A673 (cell line): ENCODE data around the gene DLEC1. TPM values are rescaled to one million over a fixed set of nuclear protein-coding genes. Genes with fewer than 3 reads are reported as not detected.

Source experiments
- BruUV-seq: library from RNA; stranded (reverse); fragments of 400-500 nt; replicated peaks from 2 replicates; lab custom pipeline; 2021; lab: Mats Ljungman, UMichigan
- CTCF ChIA-PET: fragments of 300-600 bp; sonication (Branson Sonifier 250); formaldehyde crosslinking; loops from one replicate; lab custom pipeline; 2022; ENCODE audit warnings: antibody characterized with exemption; lab: Charles Lee
- POLR2A ChIA-PET: fragments of 300-600 bp; sonication (Branson Sonifier 250); formaldehyde crosslinking; loops from one replicate; lab custom pipeline; 2022; ENCODE audit warnings: antibody characterized with exemption; ENCODE audit not compliant: low non-redundant PET; lab: Charles Lee
- DNase-seq: peaks from one replicate; pipeline ENCODE4 v3.0.0-alpha.2; 2015; ENCODE audit warnings: low spot score
- H3K27ac ChIP-seq: fragments of 200-600 bp; sonication (generic); 2 replicates; pipeline ENCODE4 v1.5.1; 2016; ENCODE audit warnings: mixed run types, low read depth, mild to moderate bottlenecking, mixed read lengths, antibody characterized with exemption, low read length; ENCODE audit not compliant: poor library complexity, severe bottlenecking
- H3K27me3 ChIP-seq: fragments of 200-600 bp; sonication (generic); replicated peaks from 2 replicates; pipeline ENCODE4 v1.6.1; 2017; ENCODE audit warnings: mixed run types, low read depth, mild to moderate bottlenecking, mixed read lengths, antibody characterized with exemption, low read length; ENCODE audit not compliant: insufficient read depth, poor library complexity
- H3K36me3 ChIP-seq: fragments of 200-600 bp; sonication (generic); 2 replicates; pipeline ENCODE4 v1.6.1; 2016; ENCODE audit warnings: mixed run types, mild to moderate bottlenecking, mixed read lengths, antibody characterized with exemption, low read length; ENCODE audit not compliant: insufficient read depth, poor library complexity, severe bottlenecking
- H3K4me1 ChIP-seq: fragments of 200-600 bp; sonication (generic); 2 replicates; pipeline ENCODE4 v1.6.1; 2017; ENCODE audit warnings: mixed run types, mild to moderate bottlenecking, mixed read lengths, antibody characterized with exemption, low read length; ENCODE audit not compliant: insufficient read depth, poor library complexity, severe bottlenecking
- H3K4me3 ChIP-seq: fragments of 200-600 bp; sonication (generic); 2 replicates; pipeline ENCODE4 v1.5.1; 2016; ENCODE audit warnings: low read depth, mixed run types, mild to moderate bottlenecking, mixed read lengths, low read length; ENCODE audit not compliant: poor library complexity, severe bottlenecking
- H3K9me3 ChIP-seq: fragments of 200-600 bp; sonication (generic); 2 replicates; pipeline ENCODE4 v1.6.1; 2016; ENCODE audit warnings: mixed run types, low read depth, mild to moderate bottlenecking, mixed read lengths, antibody characterized with exemption, low read length; ENCODE audit not compliant: poor library complexity, severe bottlenecking
- EZH2 ChIP-seq: fragments of 200-600 bp; sonication (generic); IDR thresholded peaks from 2 replicates; pipeline ENCODE4 v1.6.1; 2017; ENCODE audit warnings: borderline replicate concordance, low read depth, mild to moderate bottlenecking, mixed read lengths, antibody characterized with exemption, low read length; ENCODE audit not compliant: poor library complexity, severe bottlenecking
- intact Hi-C: fragments of 100-400 bp; cut with micrococcal nuclease; formaldehyde crosslinking; loops from one replicate; pipeline ENCODE4 v1.10.0; 2022; ENCODE audit not compliant: unreplicated experiment
- total RNA-seq: library from RNA; stranded (reverse); gene quantifications from 2 replicates; pipeline ENCODE4 v1.2.3, GENCODE V29; 2021
- TF ChIP-seq, protein P1 (sequence below): fragments of 300-800, 200-600 bp; sonication (generic); conservative IDR thresholded peaks from 2 replicates; pipeline ENCODE4 v1.5.1; 2017; ENCODE audit warnings: low read depth, mild to moderate bottlenecking, antibody characterized with exemption, low read length, moderate library complexity, mixed read lengths

The DLEC1 gene
- total RNA-seq, 1 experiment from 2014 or later, result not detected

DNA sequence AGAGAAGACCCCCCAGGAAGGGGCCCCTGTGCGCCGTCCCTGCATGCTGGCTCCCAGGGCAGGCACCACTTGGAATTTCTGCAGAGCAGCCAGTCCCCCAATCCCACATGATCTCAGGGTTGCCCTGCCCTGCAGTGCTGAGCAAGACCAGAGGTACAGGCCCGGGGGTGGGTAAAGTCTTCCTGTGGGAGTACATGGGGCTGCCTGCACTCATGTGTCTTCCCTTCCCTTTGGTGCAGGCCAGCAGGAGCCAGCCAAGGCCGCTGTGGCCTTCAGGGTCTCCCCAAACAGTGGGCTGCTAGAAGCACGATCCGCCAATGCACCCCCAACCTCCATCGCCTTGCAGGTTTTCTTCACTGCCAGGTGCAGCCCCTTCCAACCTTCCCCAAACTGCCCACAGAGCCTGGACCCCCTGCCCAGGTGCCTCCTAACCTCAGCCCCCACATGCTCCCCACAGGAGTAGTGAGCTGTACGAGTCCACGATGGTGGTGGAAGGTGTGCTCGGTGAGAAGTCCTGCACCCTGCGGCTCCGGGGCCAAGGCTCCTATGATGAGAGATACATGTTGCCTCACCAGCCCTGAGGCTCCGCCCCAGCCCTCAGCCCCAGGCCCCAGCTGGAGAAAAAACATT lies 82.9 kb downstream of the DLEC1 start:
- intact Hi-C loops, result no loop called here

DNA sequence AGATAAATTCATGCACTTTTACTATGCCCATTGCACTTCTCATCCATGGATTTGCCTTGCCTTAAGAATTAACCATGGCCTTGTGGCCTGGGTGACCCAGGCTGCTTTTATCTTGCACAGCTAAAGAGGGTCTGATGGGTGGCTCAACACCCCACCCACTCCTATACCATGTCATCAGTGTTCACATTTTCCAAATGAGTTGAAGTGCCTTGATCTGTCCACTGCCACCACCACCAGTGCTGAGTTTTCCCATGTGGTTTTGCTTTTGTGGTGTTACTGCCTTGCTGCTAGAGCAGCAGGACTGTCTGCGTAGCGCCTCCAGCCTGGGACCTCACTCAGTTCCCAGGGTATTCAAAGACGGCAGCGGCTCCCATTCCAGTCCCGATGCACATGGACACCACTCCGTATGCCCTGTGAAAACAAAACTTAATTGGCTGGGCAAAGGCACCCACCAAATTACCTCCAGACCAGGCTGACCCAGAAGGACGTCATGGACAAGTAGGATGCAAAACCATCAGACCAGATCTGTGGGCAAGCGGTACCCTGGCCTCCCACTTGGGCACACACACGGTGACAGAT lies 83.8 kb downstream of the DLEC1 start:
- Histone ChIP-seq H3K4me3 (no peak overlapping the region), H3K9me3 (no peaks in the 10 kb centered on the region), H3K27ac (no peak overlapping the region), H3K27me3 (no peaks in the 10 kb centered on the region), H3K4me1 (no peaks in the 10 kb centered on the region), H3K36me3 (peaks cover 5% of the 10 kb centered on the region)
- CTCF ChIA-PET, result no interaction called here
- intact Hi-C loops, result no loop called here
- DNase-seq, result no peak
- BruUV-seq, result no TSS peak
- TF ChIP-seq, protein P1, sequence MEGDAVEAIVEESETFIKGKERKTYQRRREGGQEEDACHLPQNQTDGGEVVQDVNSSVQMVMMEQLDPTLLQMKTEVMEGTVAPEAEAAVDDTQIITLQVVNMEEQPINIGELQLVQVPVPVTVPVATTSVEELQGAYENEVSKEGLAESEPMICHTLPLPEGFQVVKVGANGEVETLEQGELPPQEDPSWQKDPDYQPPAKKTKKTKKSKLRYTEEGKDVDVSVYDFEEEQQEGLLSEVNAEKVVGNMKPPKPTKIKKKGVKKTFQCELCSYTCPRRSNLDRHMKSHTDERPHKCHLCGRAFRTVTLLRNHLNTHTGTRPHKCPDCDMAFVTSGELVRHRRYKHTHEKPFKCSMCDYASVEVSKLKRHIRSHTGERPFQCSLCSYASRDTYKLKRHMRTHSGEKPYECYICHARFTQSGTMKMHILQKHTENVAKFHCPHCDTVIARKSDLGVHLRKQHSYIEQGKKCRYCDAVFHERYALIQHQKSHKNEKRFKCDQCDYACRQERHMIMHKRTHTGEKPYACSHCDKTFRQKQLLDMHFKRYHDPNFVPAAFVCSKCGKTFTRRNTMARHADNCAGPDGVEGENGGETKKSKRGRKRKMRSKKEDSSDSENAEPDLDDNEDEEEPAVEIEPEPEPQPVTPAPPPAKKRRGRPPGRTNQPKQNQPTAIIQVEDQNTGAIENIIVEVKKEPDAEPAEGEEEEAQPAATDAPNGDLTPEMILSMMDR, result no peak
- TF ChIP-seq EZH2, result no peak
- POLR2A ChIA-PET, result no interaction called here

More for the DNA sequence above, 82.9 kb downstream of the DLEC1 start:
- ChIA-PET POLR2A (no interaction called here), CTCF (no interaction called here)
- no peak overlapping the region for H3K4me3 ChIP-seq
- BruUV-seq, result no TSS peak
- H3K27me3 ChIP-seq, result no peaks in the 10 kb centered on the region
- no peaks in the 10 kb centered on the region for H3K4me1 ChIP-seq
- H3K36me3 ChIP-seq, result peaks cover 5% of the 10 kb centered on the region
- no peak overlapping the region for H3K27ac ChIP-seq
- no peak for DNase-seq
- H3K9me3 ChIP-seq, result no peaks in the 10 kb centered on the region
- TF ChIP-seq, protein P1, result no peak
- TF ChIP-seq EZH2, result no peak

DNA sequence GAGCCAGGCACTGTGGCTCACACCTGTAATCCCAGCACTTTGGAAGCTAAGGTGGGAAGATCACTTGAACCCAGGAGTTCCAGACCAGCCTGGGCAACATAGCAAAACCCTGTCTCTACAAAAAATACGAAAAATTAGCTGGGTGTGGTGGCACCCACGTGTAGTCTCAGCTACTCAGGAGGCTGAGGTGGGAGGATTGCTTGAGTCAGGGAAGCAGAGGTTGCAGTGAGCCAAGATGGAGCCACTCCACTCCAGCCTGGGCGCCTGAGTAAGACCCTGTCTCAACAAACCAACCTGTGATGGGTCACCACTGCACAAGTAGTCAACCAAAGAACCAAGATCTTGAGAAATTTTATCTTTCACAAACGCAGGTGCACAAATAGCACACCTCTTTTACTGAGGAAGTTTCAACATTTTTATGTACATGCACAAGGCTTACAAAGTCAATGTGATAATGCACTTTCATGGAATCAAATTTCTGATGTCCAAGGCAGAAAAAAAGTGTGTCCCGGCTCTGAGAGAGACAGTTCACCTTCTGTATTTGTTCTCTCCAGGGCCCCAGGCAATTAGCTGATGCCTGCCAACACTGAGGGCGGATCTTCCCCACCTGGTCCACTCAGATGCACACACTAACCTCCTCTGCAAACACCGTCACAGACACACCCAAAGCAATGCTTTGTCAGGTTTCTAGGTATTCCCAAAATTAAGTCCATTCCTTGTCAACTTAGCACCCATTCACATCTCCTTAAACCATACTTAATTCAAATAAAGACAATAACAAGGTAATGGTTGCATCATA lies 85.5 kb downstream of the DLEC1 start:
- no peak for DNase-seq
- no peaks in the 10 kb centered on the region for H3K9me3 ChIP-seq
- intact Hi-C loops, result no loop called here
- POLR2A ChIA-PET, result no interaction called here
- H3K27me3 ChIP-seq, result no peaks in the 10 kb centered on the region
- H3K4me3 ChIP-seq, result no peak overlapping the region
- CTCF ChIA-PET, result no interaction called here
- TF ChIP-seq, protein P1, result no peak
- TF ChIP-seq EZH2, result no peak
- no peak overlapping the region for H3K27ac ChIP-seq
- H3K36me3 ChIP-seq, result peaks cover 5% of the 10 kb centered on the region
- H3K4me1 ChIP-seq, result no peaks in the 10 kb centered on the region
- no TSS peak for BruUV-seq
